ENCODE data around the gene UIMC1.

GRCh38 chr5:176902911-176903664 is 103.5 kb downstream of the UIMC1 start:
- TF ChIP-seq CTCF (CRISPR knock-in tag; IDR thresholded peaks at IDR 0.05) = no peak
- no peak for TF ChIP-seq BHLHE40 (IDR thresholded peaks at IDR 0.05; ENCODE audit: low read length)
- no peak for TF ChIP-seq ZZZ3 (CRISPR knock-in tag; IDR thresholded peaks at IDR 0.05; ENCODE audit: borderline replicate concordance)
- TF ChIP-seq TEF (CRISPR knock-in tag; IDR thresholded peaks at IDR 0.05) = no peak
